Activated T-helper 9 cell treated with anti-CD3 and anti-CD28 coated beads, Interleukin-2, amount 50 U/mL, for 16 hours (primary cell): ENCODE results near the gene GIGYF2.
"Not testable (repeated sequence)": the region's sequence is repeated elsewhere in the genome, so short reads cannot be mapped to it uniquely, and the experiment has no call there.

Experiments
- DNase-seq: peaks from one replicate; pipeline ENCODE4 v3.0.0-alpha.2; 2020; ENCODE audit warnings: low read depth

GIGYF2 gene

DNA sequence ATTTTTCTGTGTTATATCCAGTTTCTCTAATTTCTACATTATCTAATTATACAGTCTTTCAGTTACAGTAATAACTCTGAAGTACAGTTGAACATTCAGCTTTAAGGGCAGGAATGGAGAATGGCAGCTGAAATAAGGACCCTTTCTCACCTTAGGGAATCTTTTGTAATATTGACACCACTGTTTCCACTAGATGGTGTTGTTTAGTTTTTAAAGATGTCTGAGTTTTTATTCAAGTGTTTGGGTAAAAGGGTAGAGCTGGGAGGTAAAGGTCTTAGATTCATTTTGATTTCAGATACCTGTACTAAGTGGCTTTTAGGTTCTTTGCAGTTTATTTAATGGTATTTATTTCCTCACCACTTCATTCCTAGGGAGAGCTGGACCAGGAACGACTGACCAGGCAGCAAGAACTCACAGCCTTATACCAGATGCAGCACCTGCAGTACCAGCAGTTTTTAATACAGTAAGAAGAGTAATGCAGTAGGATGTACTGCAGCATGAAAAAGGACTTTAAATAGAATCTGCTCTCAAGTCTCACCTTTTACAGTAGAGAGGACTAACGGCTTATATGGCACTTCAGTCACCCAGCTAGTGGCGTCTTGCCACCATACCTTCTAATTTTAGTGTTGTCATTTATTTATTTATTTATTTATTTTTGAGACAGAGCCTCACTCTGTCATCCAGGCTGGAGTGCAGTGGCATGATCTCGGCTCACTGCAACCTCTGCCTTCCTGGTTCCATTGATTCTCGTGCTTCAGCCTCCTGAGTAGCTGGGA, 112.4 kb downstream of the GIGYF2 start:
- DNase-seq, result no peak

GRCh38 chr2:232810444-232810843, 113.3 kb downstream of the GIGYF2 start:
- DNase-seq, result no peak

DNA sequence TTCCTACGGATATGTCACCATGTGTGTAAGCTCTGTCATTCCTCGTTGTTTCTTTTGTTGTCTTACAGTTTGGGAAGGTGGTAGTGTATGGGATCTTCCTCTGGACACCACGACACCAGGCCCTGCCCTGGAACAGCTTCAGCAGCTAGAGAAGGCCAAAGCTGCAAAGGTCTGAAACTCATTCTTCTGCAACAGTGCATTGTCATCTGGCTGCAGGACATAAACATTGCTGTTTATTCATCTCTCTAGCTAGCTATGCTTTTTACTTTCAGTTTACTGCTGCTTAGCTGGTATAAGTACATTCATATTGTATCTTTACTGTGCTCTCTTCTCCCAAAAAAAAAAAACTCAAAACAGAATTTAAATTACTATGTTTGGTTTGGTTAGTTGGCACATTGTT, 118.4 kb downstream of the GIGYF2 start:
- no peak for DNase-seq

DNA sequence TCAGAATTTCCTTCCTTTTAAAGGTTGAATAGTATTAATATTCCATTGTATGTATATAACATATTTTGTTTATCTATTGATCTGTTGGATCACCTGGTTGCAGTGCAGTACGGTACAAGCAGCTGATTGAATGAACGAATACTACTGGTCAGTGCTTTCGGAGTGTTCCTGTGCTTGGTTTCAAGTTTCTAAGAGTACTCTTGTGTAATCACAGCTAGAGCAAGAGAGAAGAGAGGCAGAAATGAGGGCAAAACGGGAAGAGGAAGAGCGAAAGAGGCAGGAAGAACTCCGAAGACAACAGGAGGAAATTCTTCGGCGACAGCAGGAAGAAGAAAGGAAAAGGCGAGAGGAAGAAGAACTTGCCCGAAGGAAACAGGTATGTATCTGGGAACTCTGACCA, 119.5 kb downstream of the GIGYF2 start:
- DNase-seq, result no peak

DNA sequence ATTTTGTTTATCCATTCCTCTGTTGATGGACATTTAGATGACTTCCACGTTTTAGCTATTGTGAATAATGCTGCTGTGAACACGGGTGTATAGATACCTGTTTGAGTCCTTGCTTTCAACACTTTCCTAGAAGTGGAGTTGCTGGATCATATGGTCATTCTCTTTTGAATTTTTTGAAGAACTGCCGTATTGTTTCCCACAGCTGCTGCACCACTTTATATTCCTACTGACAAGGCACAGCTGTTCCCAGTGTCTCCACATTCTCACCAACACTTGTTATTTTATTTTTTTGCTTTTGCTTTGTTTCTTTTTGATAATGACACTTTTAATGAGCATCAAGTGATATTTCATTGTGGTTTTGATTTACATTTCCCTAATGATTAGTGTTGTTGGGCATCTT, 120.6 kb downstream of the GIGYF2 start:
- no peak for DNase-seq

GRCh38 chr2:232829988-232830387, 132.9 kb downstream of the GIGYF2 start:
- DNase-seq, result no peak

GRCh38 chr2:232831496-232831895, 134.4 kb downstream of the GIGYF2 start:
- DNase-seq, result no peak

GRCh38 chr2:232833830-232834229, 136.7 kb downstream of the GIGYF2 start:
- no peak for DNase-seq

- DNase-seq, result no peak
These were observed 138.6 kb downstream of the GIGYF2 start for GRCh38 chr2:232835687-232836208.

GRCh38 chr2:232836934-232837333, 139.8 kb downstream of the GIGYF2 start:
- no peak for DNase-seq

DNA sequence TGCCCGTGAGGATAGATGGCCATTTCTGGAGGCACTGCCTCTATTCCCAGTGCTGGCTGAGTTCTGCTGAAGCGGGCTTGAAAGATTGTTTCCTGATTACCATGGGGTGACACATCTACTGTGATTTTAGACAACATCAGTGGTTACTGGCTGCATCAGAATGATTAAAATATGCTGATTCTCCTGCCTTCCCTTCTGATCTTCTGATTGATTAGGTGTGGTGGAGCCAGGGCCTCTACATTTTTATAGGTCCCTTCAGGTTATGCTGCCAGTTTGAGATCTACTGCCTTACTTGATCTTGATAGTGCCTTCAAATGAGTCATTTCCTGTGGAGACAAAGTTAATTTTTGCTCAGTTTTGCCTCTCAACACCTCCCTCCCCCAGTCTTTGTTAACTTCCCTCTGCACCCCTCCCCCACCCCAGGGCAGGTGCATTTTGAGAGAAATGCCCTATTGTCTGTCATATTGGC, 141.3 kb downstream of the GIGYF2 start:
- peak; percentile 34 for DNase-seq

DNA sequence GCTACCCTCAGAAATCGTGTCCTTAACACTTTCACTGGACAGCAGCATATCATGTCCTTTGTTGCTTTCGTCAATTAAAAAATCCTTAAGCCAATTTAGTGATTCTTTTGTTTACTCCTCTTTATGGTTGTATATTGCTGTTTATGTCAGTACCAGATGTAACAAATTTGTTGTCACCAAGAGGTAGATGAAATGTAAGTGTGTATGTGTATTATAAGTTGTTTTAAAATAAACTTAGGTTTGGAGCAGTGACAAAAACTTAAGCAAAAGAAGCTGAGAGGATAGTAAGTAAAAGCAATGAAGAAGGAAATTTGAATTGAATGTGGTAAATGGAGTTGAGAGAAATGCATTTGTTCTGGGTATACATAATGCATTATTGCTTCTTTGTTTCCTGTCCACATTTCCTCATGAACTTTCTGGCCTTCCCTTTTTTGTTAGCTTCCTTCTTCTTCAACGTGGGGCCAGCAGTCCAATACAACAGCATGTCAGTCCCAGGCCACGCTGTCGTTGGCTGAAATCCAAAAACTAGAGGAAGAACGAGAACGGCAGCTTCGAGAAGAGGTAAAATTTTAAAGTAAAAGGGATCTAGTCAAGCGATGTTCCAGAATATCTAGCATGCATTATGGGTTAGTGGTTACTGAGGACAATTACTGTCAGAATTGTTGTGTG, 142.4 kb downstream of the GIGYF2 start:
- no peak for DNase-seq

GRCh38 chr2:232842689-232843088, 145.6 kb downstream of the GIGYF2 start:
- DNase-seq, result no peak

GRCh38 chr2:232843834-232844233, 146.7 kb downstream of the GIGYF2 start:
- DNase-seq, result no peak

GRCh38 chr2:232846055-232846454, 148.9 kb downstream of the GIGYF2 start:
- DNase-seq, result no peak

- no peak for DNase-seq
These were observed 152.9 kb downstream of the GIGYF2 start for GRCh38 chr2:232850039-232850438.

DNA sequence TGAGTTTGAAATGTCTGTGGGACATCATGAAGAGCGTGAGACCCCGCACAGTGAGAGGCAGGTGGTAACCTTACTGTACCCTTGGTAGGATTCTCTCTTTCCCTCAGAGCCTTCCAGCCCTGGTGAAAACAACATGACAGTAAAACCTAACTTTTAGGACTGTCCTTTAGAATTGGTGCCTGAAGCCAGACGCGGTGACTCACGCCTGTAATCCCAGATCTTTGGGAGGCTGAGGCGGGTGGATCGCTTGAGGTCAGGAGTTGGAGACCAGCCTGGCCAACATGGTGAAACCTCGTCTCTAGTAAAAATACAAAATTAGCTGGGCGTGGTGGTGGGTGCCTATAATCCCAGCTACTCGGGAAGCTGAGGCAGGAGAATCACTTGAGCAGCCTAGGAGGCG, 154.9 kb downstream of the GIGYF2 start:
- DNase-seq, result not testable (repeated sequence)

DNA sequence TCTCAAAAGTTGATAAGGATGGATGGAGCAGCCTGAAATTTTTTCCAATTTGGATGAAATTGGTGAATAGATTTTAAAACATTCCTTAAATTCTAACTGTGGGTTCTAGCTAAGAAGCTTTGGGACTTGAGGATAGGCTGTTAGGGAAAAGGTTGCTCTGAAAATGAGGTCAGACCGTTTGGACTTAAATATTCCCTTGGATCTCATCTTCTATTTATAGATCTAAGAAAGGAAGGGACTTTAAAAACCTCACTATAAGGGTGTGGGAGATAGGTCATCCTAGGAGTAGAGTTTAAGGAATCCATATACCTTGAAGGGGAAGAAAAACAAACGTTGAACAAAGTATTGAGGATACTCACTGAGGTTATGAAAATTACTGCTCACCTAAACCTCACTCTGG, 155.5 kb downstream of the GIGYF2 start:
- no peak for DNase-seq

DNA sequence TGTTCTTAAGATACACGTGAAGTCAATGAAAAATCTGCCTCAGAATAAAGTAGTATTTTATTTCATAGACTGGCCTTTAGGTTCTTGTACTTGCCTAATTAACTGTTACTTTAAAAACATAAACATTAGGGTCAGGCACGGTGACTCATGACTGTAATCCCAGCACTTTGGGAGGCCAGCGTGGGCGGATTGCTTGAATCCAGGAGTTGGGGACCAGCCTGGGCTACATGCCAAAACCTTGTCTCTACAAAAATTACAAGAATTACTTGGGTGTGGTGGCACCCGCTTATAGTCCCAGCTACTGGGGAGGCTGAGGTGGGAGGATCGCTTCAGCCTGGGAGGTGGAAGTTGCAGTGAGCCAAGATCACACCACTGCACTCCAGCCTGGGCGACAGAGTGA, 157.0 kb downstream of the GIGYF2 start:
- no peak for DNase-seq

DNA sequence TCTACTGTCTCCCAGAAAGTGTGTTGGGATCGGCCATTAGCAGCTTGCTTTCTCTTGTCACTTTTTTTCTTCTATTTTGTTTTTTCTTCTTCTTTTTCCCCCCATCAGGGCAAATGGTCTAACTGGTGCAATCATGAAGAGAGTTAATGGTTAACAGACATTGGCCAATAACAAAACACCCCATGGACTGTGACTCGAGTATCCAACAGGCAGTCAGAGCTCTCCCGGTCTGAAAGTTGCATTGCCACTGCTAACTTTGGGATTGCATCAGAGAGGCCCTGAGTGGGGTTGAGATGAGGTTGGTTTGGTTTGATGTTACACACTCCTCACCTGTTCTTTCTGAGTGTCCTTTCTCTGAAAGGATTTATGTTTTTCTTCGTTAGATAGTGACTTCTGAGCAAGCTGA, 160.0 kb downstream of the GIGYF2 start:
- DNase-seq, result no peak

- DNase-seq, result no peak
These were observed 162.3 kb downstream of the GIGYF2 start for GRCh38 chr2:232859385-232859916.

- DNase-seq, result no peak
These were observed 163.6 kb downstream of the GIGYF2 start for GRCh38 chr2:232860593-232861241.

- DNase-seq, result no peak
These were observed 164.2 kb downstream of the GIGYF2 start for GRCh38 chr2:232861353-232861752.
